A549 (cell line): Measurements from ENCODE around the gene IFT43.

Experiments
- HOXA7 ChIP-seq: fragments of 250-450 bp; sonication (Bioruptor Pico); IDR thresholded peaks from 2 replicates; pipeline ENCODE4 v1.5.0; 2020; ENCODE audit warnings: mild to moderate bottlenecking, moderate library complexity
- JUNB ChIP-seq: fragments of >200 bp; sonication (Bioruptor Twin); formaldehyde crosslinking; IDR thresholded peaks from 2 replicates; pipeline ENCODE4 v1.6.1; 2016
- KDM5A ChIP-seq: fragments of 200-600 bp; sonication (generic); IDR thresholded peaks from 2 replicates; pipeline ENCODE4 v1.6.1; 2016; ENCODE audit warnings: antibody characterized with exemption, mild to moderate bottlenecking
- POLR2A ChIP-seq: IDR thresholded peaks from 2 replicates; pipeline ENCODE4 v1.6.1; 2012; ENCODE audit warnings: mild to moderate bottlenecking, low read length
- RFX5 ChIP-seq: fragments of 450-650 bp; IDR thresholded peaks from 2 replicates; pipeline ENCODE4 v1.7.1; 2014; ENCODE audit warnings: antibody characterized with exemption, mild to moderate bottlenecking, moderate library complexity
- SREBF2 ChIP-seq: fragments of 450-650 bp; IDR thresholded peaks from 2 replicates; pipeline ENCODE4 v1.6.1; 2014; ENCODE audit warnings: mild to moderate bottlenecking, moderate library complexity
- TF ChIP-seq, protein P1 (sequence below): fragments of >200 bp; sonication (Bioruptor Twin); formaldehyde crosslinking; IDR thresholded peaks from 3 replicates; pipeline ENCODE4 v1.5.1; 2016
- TF ChIP-seq, protein P2 (sequence below): IDR thresholded peaks from 2 replicates; pipeline ENCODE4 v1.6.1; 2012
- TF ChIP-seq, protein P3 (sequence below): fragments of 450-650 bp; IDR thresholded peaks from 2 replicates; pipeline ENCODE4 v1.6.1; 2014; ENCODE audit warnings: antibody characterized with exemption
- TF ChIP-seq, protein P4 (sequence below): fragments of 250-450 bp; sonication (Bioruptor Pico); IDR thresholded peaks from 2 replicates; pipeline ENCODE4 v1.5.0; 2021; ENCODE audit warnings: mild to moderate bottlenecking, moderate library complexity, borderline replicate concordance

DNA sequence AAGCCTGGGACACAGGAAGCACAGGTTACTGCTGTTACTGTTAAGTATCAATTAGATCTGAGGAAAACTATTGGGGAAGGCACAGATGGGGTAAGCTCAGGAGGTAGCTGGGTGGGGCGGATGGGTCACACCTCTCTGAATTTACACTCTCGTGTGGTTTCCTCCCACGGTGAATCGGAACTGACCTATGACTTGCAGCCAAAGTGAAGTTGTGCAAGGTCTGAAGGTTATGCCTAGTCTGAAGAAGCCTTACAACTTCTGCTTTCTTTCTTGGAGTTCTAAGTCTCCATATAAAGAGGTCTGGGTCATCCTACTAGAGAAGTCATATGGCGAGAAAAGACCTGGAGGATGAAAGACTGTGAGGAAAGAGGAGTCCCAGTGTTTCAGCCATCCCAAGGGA is 140.5 kb downstream of the IFT43 start:
- TF ChIP-seq POLR2A, result no peak
- no peak for TF ChIP-seq KDM5A
- no peak for TF ChIP-seq RFX5
- TF ChIP-seq, protein P1, sequence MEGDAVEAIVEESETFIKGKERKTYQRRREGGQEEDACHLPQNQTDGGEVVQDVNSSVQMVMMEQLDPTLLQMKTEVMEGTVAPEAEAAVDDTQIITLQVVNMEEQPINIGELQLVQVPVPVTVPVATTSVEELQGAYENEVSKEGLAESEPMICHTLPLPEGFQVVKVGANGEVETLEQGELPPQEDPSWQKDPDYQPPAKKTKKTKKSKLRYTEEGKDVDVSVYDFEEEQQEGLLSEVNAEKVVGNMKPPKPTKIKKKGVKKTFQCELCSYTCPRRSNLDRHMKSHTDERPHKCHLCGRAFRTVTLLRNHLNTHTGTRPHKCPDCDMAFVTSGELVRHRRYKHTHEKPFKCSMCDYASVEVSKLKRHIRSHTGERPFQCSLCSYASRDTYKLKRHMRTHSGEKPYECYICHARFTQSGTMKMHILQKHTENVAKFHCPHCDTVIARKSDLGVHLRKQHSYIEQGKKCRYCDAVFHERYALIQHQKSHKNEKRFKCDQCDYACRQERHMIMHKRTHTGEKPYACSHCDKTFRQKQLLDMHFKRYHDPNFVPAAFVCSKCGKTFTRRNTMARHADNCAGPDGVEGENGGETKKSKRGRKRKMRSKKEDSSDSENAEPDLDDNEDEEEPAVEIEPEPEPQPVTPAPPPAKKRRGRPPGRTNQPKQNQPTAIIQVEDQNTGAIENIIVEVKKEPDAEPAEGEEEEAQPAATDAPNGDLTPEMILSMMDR, result no peak
- TF ChIP-seq SREBF2, result no peak
- TF ChIP-seq, protein P2, sequence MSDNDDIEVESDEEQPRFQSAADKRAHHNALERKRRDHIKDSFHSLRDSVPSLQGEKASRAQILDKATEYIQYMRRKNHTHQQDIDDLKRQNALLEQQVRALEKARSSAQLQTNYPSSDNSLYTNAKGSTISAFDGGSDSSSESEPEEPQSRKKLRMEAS, result no peak
- no peak for TF ChIP-seq JUNB
- TF ChIP-seq HOXA7, result no peak
- TF ChIP-seq, protein P3, sequence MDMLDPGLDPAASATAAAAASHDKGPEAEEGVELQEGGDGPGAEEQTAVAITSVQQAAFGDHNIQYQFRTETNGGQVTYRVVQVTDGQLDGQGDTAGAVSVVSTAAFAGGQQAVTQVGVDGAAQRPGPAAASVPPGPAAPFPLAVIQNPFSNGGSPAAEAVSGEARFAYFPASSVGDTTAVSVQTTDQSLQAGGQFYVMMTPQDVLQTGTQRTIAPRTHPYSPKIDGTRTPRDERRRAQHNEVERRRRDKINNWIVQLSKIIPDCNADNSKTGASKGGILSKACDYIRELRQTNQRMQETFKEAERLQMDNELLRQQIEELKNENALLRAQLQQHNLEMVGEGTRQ, result no peak
- TF ChIP-seq, protein P4, sequence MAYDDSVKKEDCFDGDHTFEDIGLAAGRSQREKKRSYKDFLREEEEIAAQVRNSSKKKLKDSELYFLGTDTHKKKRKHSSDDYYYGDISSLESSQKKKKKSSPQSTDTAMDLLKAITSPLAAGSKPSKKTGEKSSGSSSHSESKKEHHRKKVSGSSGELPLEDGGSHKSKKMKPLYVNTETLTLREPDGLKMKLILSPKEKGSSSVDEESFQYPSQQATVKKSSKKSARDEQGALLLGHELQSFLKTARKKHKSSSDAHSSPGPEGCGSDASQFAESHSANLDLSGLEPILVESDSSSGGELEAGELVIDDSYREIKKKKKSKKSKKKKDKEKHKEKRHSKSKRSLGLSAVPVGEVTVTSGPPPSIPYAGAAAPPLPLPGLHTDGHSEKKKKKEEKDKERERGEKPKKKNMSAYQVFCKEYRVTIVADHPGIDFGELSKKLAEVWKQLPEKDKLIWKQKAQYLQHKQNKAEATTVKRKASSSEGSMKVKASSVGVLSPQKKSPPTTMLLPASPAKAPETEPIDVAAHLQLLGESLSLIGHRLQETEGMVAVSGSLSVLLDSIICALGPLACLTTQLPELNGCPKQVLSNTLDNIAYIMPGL (CRISPR knock-in tag), result no peak
